ENCODE results near the gene COMMD3. TPM values are rescaled to one million over a fixed set of nuclear protein-coding genes. Genes with fewer than 3 reads are reported as not detected.

The COMMD3 gene
- total RNA-seq, 2 donors from 2014 or later, result 30.7 to 38.8 TPM

- DNase-seq (ENCODE audit: low spot score), result no peak
- no peak overlapping the region for H3K27ac ChIP-seq
- no peak overlapping the region for H3K4me3 ChIP-seq
- TF ChIP-seq POLR2AphosphoS5 (IDR thresholded peaks at IDR 0.05) (no peak), CTCF (IDR thresholded peaks at IDR 0.05) (no peak), POLR2A (IDR thresholded peaks at IDR 0.05) (no peak)
- no peaks in the 10 kb centered on the region for H3K4me1 ChIP-seq (replicated peaks)
- intact Hi-C loops (cut with DNase I), result no loop called here
- no peaks in the 10 kb centered on the region for H3K9me3 ChIP-seq
- WGBS, result 47% methylated on average over 3 of the region's 3 CpGs
- H3K27me3 ChIP-seq (replicated peaks; ENCODE audit: insufficient read depth), result no peaks in the 10 kb centered on the region
- no peaks in the 10 kb centered on the region for H3K36me3 ChIP-seq
Measured at GRCh38 chr10:22285130-22285529, 31.1 kb upstream of the COMMD3 start.

GRCh38 chr10:22293747-22294404 lies 22.3 kb upstream of the COMMD3 start:
- Histone ChIP-seq H3K36me3 (no peaks in the 10 kb centered on the region), H3K4me3 (no peak overlapping the region), H3K27ac (no peak overlapping the region), H3K27me3 (replicated peaks; ENCODE audit: insufficient read depth) (no peaks in the 10 kb centered on the region), H3K4me1 (replicated peaks) (no peaks in the 10 kb centered on the region), H3K9me3 (no peaks in the 10 kb centered on the region)
- no peak for DNase-seq (ENCODE audit: low spot score)
- intact Hi-C loops (cut with DNase I), result no loop called here
- TF ChIP-seq POLR2AphosphoS5 (IDR thresholded peaks at IDR 0.05) (no peak), CTCF (IDR thresholded peaks at IDR 0.05) (no peak), POLR2A (IDR thresholded peaks at IDR 0.05) (no peak)
- WGBS, result 83% methylated on average over 3 of the region's 3 CpGs

GRCh38 chr10:22294694-22295093 lies 21.5 kb upstream of the COMMD3 start:
- no peaks in the 10 kb centered on the region for H3K9me3 ChIP-seq
- no peaks in the 10 kb centered on the region for H3K4me1 ChIP-seq (replicated peaks)
- no peaks in the 10 kb centered on the region for H3K36me3 ChIP-seq
- TF ChIP-seq CTCF (IDR thresholded peaks at IDR 0.05) (no peak), POLR2A (IDR thresholded peaks at IDR 0.05) (no peak), POLR2AphosphoS5 (IDR thresholded peaks at IDR 0.05) (no peak)
- no peak overlapping the region for H3K4me3 ChIP-seq
- no peak overlapping the region for H3K27ac ChIP-seq
- H3K27me3 ChIP-seq (replicated peaks; ENCODE audit: insufficient read depth), result no peaks in the 10 kb centered on the region
- intact Hi-C loops (cut with DNase I), result no loop called here
- WGBS, result 47% methylated on average over 2 of the region's 2 CpGs
- DNase-seq (ENCODE audit: low spot score), result no peak

- DNase-seq (ENCODE audit: low spot score), result no peak
- intact Hi-C loops (cut with DNase I), result no loop called here
- no peaks in the 10 kb centered on the region for H3K4me1 ChIP-seq (replicated peaks)
- no peaks in the 10 kb centered on the region for H3K36me3 ChIP-seq
- TF ChIP-seq CTCF (IDR thresholded peaks at IDR 0.05), result no peak
- no peak for TF ChIP-seq POLR2A (IDR thresholded peaks at IDR 0.05)
- TF ChIP-seq POLR2AphosphoS5 (IDR thresholded peaks at IDR 0.05), result no peak
- H3K27me3 ChIP-seq (replicated peaks; ENCODE audit: insufficient read depth), result no peaks in the 10 kb centered on the region
- H3K4me3 ChIP-seq, result no peak overlapping the region
- H3K9me3 ChIP-seq, result no peaks in the 10 kb centered on the region
- WGBS, result 95% methylated on average over 4 of the region's 4 CpGs
- no peak overlapping the region for H3K27ac ChIP-seq
Measured at GRCh38 chr10:22301193-22301592, 15.0 kb upstream of the COMMD3 start.

GRCh38 chr10:22303461-22303860 lies 12.7 kb upstream of the COMMD3 start:
- intact Hi-C loops (cut with DNase I), result no loop called here
- WGBS, result 100% methylated on average over 3 of the region's 3 CpGs
- DNase-seq (ENCODE audit: low spot score), result no peak
- no peaks in the 10 kb centered on the region for H3K27me3 ChIP-seq (replicated peaks; ENCODE audit: insufficient read depth)
- H3K4me1 ChIP-seq (replicated peaks), result no peaks in the 10 kb centered on the region
- H3K4me3 ChIP-seq, result no peak overlapping the region
- no peaks in the 10 kb centered on the region for H3K36me3 ChIP-seq
- no peaks in the 10 kb centered on the region for H3K9me3 ChIP-seq
- H3K27ac ChIP-seq, result no peak overlapping the region
- TF ChIP-seq CTCF (IDR thresholded peaks at IDR 0.05) (no peak), POLR2A (IDR thresholded peaks at IDR 0.05) (no peak), POLR2AphosphoS5 (IDR thresholded peaks at IDR 0.05) (no peak)
